ENCODE measurements around the gene CCDC174.

GRCh38 chr3:14664170-14664569, 12.6 kb downstream of the CCDC174 start:
- TF ChIP-seq CTCF (IDR thresholded peaks at IDR 0.05) = no peak
- no peak for TF ChIP-seq POLR2A (IDR thresholded peaks at IDR 0.05)
- no peak for TF ChIP-seq POLR2AphosphoS5 (IDR thresholded peaks at IDR 0.05)
